GM21367 (cell line): ENCODE measurements around the gene TXNL4B.
"Not testable (repeated sequence)": the region's sequence is repeated elsewhere in the genome, so short reads cannot be mapped to it uniquely, and the experiment has no call there.

ENCODE experiments used
- ATAC-seq: cut with Tn5 transposase; IDR thresholded peaks from one replicate; pipeline ENCODE4 v1.9.1; 2021; ENCODE audit not compliant: unreplicated experiment

Gene TXNL4B

DNA sequence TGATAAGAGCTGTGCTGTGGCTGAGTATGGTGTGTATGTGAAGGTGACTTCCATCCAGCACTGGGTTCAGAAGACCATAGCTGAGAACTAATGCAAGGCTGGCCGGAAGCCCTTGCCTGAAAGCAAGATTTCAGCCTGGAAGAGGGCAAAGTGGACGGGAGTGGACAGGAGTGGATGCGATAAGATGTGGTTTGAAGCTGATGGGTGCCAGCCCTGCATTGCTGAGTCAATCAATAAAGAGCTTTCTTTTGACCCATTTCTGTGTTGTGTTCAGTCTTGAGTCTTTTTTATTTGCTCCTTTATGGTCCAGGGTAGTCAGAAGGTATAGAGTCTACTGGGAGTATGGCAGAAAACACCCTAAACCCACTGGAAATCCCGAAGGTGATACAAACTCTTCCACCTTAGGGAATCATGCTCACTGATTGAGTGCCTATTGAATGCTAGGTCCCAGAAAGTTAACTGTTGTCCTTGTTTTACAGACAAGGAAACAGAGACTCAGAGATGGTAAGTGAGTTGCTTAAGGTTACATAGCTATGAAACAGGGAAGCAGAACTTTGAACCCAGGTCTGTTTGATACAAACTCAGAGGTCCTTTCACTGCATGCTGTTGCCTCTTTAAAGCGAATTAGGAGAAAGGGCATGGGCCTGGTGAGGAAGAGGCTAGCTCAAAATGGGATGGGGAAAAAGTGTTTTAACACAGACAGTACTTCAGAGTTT is 16.3 kb downstream of the TXNL4B start:
- ATAC-seq, result not testable (repeated sequence)

DNA sequence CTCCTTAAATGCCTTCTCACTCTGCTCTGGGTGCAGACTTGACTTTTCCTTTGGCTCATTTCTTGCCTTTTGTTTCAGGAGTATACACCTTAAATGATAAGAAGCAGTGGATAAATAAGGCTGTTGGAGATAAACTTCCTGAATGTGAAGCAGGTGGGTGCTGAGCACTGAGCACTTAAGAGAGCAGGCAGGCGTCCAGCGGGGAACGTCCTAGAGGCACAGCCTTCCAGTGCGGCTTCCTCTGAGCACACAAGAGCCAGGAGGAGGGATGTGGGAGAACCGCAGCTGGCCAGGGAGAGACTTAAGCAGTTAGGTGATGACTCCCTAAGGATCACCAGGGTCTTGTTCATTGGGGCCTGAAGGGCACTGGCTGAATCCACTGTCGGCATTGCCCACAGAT is 18.4 kb downstream of the TXNL4B start:
- not testable (repeated sequence) for ATAC-seq

DNA sequence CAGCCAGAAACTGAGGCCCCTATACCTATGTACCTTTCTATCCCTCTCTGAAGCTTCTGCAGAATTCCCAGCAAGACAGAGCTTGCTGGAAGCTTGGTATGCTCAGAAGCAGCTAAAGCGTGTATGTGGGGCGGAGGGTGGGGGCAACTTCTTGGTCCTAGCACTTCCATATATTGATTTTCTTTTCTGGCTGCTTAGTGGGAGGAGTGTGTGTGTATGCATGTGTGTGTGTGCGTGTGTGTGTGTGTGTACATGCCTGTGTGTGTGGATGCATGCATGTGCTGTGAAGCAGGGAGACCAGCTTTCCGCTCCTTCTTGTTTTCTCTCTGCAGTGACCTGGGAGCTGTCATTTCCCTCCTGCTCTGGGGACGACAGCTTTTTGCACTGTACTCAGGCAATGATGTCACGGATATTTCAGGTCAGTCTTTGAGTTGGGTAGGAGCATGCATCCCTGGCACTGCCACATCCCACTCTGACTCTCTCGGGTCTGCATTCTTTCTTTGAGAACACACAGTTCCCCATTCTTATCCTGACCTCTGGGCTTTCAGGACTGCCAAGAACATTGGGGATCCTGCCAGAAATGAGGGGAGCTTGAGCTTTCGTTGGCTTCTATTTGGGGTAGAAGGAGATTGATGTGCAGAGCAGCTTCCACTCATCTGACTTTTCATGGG is 19.7 kb downstream of the TXNL4B start:
- ATAC-seq, result no peak

DNA sequence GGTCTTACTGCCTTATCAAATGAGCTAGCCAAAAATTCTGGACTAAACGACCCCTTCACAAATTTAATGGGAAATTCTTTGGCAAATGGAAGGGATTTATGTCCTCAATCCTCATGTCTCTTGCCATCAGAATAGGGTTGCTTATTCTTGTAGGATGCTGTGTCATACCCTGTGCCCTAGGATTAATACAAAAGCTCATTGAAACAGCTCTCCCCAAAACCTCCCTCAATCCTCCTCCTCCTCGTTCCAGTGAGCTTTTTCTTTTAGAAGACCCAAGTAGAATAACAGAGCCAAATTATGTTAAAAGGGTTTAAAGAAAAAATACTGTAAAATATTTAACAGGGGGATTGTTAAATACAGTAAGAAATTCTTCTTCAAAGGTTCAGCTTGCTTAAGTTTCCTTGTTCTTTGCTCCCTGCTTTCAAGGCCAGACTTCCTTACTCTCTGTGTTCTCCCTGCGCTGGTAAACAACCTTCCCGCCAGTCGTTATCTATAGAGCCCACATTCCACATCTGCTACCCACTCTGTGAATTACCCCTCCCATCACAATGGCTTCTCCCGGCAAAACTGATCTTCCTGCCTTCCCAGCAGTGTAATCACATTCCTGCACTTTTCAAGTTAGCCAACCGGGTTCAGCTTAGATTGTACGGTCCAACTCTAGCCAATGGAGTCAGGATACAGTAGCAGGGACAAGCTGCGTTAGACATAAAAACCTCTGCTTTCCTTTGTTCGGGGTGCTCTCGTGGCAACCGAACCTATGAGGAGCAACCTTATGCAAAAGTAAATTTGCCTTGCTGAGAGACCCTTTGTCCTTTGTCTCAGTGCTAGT is 20.7 kb downstream of the TXNL4B start:
- no peak for ATAC-seq

DNA sequence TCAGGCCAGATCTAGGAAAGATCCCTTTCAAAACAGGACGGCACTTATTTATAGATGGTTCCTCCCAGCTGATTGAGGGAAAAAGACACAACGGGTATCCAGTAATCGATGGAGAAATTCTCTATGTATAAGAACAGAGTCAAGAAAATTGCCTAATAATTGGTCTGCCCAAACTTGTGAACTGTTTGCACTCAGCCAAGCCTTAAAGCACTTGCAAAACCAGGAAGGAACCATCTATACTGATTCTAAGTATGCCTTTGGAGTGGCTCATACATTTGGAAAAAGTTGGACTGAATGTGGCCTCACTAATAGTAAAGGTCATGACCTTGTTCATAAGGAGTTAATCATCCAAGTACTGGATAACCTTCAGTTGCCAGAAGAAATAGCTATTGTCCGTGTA is 24.5 kb downstream of the TXNL4B start:
- no peak for ATAC-seq

DNA sequence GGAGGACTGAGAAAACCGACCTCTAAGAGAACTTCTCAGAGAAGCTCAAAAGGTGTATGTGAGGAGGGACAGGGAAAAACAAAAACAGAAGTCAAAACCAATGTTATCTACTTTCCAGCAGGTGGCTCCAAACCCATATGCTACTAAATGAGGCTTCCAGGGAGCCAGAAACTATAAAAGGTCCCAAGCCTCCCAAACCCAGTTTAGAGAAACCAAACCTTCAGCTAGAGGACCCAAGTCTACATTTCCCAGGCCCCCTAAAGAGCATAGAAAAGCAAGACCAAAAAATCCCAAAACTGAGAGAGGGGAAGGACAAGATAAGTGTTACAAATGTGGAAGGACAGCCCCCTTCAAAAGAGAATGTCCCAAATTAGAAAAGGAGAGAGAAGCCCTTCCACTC is 26.7 kb downstream of the TXNL4B start:
- peak; percentile 51 for ATAC-seq

DNA sequence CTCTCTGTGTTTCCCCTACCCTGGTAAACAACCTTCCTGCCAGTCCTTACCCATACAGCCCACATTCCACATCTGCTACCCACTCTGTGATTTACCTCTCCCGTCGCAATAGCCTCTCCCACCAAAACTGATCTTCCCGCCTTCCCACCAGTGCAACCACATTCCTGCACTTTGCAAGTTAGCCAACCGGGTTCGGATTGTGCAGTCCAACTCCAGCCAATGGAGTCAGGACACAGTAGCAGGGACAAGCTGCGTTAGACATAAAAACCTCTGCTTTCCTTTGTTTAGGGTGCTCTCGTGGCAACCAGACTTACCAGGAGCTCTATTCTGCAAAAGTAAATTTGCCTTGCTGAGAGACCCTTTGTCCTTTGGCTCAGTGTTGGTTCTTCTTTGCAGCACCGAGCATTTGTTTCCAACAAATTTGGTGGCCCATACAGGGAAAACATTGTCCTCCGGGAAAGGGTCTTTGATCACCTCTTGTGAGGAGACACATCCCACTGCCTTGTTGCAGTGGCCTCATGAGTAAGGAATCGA is 29.0 kb downstream of the TXNL4B start:
- ATAC-seq, result no peak

DNA sequence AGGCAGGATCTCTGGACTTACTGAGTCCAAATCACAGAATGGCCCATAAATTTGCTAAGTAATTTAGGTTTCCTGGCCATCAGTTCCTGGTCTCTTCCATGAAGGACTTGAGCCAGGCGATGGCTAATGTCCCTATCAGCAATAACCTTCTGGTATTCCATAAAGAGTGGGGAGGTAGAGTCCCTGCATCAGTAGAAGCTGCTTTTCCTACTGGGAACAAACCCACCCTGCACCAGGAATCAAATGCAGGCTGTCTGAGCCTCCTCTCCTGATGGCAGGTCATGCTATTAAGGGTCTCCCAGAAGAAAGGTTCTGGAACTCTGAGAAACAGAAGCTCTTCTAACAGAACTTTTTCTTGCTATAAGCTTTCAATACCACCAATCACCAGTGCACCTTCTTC is 31.9 kb downstream of the TXNL4B start:
- ATAC-seq, result no peak

DNA sequence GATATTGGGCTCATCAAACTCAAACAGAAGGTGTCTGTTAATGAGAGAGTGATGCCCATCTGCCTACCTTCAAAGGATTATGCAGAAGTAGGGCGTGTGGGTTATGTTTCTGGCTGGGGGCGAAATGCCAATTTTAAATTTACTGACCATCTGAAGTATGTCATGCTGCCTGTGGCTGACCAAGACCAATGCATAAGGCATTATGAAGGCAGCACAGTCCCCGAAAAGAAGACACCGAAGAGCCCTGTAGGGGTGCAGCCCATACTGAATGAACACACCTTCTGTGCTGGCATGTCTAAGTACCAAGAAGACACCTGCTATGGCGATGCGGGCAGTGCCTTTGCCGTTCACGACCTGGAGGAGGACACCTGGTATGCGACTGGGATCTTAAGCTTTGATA is 33.0 kb downstream of the TXNL4B start:
- no peak for ATAC-seq

DNA sequence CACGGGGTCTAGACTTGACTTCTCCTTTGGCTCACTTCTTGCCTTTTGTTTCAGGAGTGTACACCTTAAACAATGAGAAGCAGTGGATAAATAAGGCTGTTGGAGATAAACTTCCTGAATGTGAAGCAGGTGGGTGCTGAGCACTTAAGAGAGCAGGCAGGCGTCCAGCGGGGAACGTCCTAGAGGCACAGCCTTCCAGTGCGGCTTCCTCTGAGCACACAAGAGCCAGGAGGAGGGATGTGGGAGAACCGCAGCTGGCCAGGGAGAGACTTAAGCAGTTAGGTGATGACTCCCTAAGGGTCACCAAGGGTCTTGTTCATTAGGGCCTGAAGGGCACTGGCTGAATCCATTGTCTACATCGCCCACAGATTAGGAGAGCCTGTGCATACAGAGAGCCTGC is 34.4 kb downstream of the TXNL4B start:
- not testable (repeated sequence) for ATAC-seq

DNA sequence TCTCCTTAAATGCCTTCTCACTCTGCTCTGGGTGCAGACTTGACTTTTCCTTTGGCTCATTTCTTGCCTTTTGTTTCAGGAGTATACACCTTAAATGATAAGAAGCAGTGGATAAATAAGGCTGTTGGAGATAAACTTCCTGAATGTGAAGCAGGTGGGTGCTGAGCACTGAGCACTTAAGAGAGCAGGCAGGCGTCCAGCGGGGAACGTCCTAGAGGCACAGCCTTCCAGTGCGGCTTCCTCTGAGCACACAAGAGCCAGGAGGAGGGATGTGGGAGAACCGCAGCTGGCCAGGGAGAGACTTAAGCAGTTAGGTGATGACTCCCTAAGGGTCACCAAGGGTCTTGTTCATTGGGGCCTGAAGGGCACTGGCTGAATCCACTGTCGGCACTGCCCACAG is 36.1 kb downstream of the TXNL4B start:
- ATAC-seq, result not testable (repeated sequence)

DNA sequence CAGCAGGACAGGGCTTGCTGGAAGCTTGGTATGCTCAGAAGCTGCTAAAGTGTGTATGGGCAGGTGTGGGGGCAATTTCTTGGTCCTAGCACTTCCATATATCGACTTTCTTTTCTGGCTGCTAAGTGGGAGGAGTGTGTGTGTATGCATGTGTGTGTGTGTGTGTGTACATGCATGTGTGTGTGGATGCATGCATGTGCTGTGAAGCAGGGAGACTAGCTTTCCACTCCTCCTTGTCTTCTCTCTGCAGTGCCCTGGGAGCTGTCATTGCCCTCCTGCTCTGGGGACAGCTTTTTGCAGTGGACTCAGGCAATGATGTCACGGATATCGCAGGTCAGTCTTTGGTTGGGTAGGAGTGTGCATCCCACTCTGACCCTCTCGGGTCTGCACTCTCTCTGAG is 37.5 kb downstream of the TXNL4B start:
- no peak for ATAC-seq

DNA sequence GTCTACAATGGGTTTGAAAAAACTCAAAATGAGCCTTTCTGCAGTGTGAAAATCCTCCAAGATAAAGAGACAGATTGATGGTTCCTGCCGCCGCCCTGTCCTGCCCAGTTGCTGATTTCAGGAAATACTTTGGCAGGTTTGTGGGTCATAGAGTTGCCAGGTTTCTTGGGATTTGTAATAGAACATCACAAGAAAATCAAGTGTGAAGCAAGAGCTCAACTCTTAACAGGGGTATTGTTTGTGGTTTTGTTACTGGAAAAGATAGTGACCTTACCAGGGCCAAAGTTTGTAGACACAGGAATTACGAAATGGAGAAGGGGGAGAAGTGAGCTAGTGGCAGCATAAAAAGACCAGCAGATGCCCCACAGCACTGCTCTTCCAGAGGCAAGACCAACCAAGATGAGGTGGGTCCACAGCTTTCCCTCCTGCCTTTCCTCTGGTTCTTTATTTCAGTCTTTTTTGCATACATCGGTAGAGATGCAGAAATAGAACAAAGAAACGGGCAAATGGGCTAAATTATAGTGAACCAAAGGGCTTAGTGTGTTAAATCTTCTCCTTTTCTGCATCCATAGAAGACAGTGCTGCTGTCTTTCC is 39.1 kb downstream of the TXNL4B start, which contains the start of gene HP:
TSS of gene HP (plus strand) at position 252 of the 594 bp plus-strand sequence. CDS start at position 400, 148 bp downstream.
- not testable (repeated sequence) for ATAC-seq

DNA sequence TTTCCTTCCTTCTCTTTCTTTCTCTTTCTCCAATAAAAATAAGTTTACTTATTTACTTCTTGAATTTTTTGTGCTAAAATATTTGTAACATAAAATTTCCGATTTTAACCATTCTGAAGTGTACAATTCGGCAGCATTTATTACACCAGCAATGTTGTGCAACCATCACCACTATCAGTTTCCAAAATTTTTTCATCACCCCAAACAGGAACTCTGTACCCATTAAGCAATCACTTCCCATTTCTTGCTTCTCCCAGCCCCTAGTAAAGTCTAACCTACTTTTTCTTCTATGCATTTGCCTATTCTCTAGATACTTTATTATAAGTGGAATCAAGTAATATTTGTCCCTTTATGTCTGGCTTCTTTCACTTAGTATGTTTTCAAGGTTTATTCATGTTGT is 41.6 kb downstream of the TXNL4B start:
- ATAC-seq, result no peak

DNA sequence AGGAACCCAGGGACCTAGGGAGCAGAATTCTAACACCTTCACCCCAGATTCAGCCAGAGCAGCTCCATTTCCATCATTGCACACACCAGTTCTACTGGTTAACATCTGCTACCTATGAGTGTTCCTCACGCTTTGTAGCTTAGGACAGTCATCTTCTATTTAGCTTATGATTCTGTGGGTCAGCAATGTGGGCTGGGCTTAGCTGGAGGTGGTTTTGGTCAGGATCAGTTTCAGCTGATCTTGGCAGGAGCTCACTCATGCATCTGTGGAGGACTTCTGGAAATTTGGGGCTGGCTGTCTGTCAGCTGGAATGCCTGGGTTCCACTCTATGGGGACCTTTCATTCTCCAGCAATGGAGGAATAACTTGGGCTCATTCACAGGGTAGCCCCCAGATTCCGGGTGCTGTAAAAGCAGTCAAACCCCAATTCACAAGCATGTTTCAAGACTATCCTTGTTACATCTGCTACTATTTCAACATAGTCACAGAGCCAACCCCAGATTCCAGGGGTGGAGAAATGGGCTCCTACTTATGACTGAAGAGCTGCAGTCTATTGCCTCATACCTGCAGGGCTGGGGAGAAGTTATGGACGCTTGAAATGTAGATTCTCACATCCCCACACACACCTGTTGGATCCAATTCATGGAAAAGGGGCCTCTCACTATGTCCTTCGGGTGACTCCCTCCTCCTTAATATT is 42.5 kb downstream of the TXNL4B start:
- ATAC-seq, result no peak

DNA sequence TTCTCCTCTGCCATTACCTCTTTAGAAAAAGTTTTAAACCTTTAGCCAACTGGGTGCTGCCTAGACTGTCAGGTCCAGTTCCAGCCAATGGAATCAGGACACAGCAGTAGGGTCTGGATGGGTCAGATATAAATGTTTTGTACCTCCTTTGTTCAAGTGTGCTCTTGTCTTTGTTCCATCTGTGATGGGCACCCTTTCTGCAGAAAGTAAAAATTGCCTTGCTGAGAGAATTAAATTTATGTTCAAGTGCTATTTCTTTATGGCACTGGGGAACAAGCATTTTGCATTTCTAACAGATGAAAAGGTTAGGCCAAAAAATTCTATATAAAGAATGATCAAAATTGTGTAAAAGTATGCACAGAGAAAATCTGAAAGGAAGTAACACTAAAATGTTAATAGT is 44.3 kb downstream of the TXNL4B start:
- no peak for ATAC-seq

DNA sequence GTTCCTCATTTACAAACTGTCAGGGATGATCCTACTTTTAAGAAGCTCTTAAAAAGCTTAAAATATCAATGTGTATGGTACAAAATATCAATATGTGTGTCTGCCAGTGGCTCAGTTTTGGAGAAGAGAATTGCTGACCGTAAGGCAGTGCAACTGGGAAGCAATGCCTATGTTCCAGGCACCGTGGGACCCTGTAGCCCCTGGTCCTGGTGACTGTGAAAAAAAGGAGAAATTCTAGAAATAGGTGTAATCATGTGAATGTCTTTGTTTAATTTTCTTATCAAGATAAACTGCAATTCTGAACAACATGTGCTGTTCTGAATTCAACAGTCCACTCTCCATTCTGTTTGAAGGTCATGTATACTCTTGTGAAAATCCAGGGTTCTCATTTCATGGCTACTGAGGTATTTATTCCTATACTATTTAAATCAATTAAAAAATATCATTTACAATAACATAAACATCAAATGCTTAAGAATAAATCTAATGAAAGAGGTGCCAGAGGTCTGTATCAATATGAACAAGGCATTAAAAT is 48.5 kb downstream of the TXNL4B start:
- ATAC-seq, result no peak

DNA sequence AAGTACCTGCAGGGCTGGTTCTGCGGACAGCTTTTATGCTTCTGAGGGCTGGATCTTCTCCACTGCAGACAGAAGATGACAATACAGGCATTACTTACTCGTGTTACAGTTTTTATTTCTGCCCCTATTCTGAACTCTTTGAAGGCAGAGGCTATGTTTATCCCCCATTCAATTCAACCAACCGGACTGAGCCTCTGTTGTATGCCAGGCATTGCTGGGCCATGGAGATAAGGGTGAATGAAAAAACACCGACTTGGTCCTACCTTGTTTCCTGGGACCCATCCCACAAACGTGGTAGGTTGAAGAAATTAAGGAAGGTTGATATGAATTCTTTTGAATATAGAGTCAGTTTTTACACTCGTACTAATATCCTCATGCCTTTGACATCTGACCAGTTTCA is 49.1 kb downstream of the TXNL4B start:
- no peak for ATAC-seq

DNA sequence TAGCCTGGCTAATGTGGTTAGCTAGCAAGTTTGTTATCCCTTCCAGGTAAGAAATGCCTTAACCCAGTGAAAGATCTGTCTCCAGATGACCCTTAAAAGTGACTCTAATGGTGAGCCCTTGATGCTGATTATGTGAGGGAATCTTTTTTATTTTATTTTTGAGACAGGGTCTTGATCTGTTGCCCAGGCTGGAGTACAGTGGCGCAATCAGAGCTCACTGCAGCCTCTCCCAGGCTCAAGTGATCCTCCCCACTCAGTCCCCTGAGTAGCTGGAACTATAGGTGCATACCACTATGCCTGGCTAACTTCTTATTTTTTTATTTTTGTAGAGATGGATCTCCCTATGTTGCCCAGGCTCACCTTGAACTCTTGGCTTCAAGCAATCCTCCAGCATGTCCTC is 49.9 kb downstream of the TXNL4B start:
- ATAC-seq, result no peak

DNA sequence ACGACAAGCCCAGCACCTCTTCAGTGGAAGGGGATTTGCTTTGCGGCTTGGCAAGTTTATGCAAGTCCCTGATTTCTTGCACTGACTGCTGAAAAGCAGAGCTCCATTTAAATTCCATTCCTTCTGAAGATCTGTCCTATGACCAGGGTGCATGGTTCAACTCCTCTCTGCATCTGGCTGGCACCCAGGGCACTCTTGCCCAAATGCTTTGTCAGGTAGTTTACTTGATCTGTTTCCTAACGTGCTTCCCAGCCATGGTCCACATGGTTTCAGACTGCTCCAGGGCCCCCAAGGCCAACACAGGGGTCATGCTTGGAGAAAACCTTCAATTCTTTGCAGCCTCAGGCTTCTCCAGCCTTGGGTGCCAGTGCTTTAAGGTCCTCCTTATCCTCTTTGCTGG is 50.4 kb downstream of the TXNL4B start:
- ATAC-seq, result no peak
